ENCODE data around the gene TMED5. TPM values are rescaled to one million over a fixed set of nuclear protein-coding genes. Genes with fewer than 3 reads are reported as not detected.

TMED5 gene
- total RNA-seq, 1 donor: 82.5 TPM

GRCh38 chr1:93206567-93206954 lies 26.3 kb upstream of the TMED5 start:
- DNase-seq (ENCODE audit: low read depth): peak; percentile 9
- no peak for TF ChIP-seq CTCF (IDR thresholded peaks at IDR 0.05; ENCODE audit: insufficient read depth, low read depth, low read length)

DNA sequence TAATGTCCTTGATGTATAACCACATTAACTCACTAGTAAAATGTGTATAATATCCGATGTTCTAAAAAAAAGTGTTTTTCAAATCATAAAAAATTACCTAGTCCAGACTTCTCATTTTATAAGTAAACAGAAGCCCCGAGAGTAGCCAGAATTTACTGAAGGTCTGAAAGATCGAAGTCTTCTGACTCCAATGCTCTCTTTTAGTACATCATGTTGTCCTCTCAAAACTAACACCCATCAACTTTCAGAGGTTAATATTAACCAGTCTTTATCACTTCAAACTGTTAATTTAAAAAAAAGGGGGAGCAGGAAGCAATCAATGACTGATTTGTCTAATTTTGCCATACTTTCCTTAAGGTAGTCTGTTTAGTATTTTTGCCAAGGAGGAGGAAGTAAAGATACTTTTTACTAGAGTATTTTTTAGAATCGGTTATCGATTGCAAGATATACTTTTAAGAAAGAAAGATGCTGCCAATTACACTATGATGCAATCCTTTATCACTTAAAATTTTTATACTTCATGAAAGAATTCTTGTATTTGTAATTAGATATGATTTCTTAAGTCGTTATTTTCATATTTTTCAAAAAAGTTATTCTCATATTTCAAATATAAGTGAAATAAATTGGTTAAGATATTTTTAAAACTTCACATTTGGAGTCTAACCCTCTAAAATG lies 25.8 kb upstream of the TMED5 start:
- DNase-seq (ENCODE audit: low read depth): no peak
- H3K4me3 ChIP-seq (ENCODE audit: low read depth, low read length): no peak overlapping the region
- no peak for TF ChIP-seq CTCF (IDR thresholded peaks at IDR 0.05; ENCODE audit: insufficient read depth, low read depth, low read length)

More at GRCh38 chr1:93206567-93206954, 26.3 kb upstream of the TMED5 start:
- no peak overlapping the region for H3K4me3 ChIP-seq (ENCODE audit: low read depth, low read length)

DNA sequence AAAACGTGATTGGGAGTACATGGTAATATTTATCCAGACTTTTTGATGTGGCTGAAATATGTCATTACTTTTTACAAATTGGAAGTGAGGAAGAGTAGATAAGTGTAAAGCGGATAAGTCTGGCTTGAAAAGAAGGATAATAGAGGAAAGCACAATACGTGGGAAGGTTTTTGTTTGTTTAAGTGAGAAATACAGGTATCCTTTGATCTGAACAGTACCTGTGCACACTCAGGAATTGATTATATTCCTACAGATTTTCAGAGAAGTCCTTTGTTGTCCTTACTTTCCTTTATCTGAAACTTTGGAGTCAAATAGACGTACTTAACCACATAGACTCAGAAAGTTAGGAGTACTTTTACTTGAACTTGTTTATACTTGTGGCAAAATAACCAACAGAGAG lies 20.5 kb upstream of the TMED5 start:
- no peak for TF ChIP-seq CTCF (IDR thresholded peaks at IDR 0.05; ENCODE audit: insufficient read depth, low read depth, low read length)
- DNase-seq (ENCODE audit: low read depth): no peak

GRCh38 chr1:93200086-93200620 lies 19.9 kb upstream of the TMED5 start:
- no peak for DNase-seq (ENCODE audit: low read depth)
- no peak for TF ChIP-seq CTCF (IDR thresholded peaks at IDR 0.05; ENCODE audit: insufficient read depth, low read depth, low read length)
- no peak overlapping the region for H3K4me3 ChIP-seq (ENCODE audit: low read depth, low read length)

More for the DNA sequence above, 20.5 kb upstream of the TMED5 start:
- H3K4me3 ChIP-seq (ENCODE audit: low read depth, low read length): no peak overlapping the region

DNA sequence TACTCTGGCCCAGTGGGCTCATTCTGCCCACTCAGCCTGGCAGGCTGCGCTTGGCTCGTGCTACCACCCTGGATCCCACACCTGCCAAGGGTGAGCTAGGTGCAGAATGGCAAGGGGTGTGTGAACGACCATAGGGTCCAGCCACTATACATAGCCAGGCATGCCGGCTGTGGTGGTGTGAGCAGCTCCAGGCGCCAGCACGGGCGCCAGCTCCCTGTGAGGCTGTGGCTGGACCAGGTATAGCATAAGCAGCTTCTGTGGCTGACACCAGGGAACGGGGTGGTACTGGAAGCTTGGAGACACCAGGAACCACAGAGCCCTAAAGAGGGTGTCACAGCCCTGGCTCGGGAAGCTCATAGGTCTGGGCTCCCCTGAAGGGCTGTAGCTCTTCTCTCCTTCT lies 18.9 kb upstream of the TMED5 start:
- TF ChIP-seq CTCF (IDR thresholded peaks at IDR 0.05; ENCODE audit: insufficient read depth, low read depth, low read length): no peak
- no peak overlapping the region for H3K4me3 ChIP-seq (ENCODE audit: low read depth, low read length)
- DNase-seq (ENCODE audit: low read depth): no peak

DNA sequence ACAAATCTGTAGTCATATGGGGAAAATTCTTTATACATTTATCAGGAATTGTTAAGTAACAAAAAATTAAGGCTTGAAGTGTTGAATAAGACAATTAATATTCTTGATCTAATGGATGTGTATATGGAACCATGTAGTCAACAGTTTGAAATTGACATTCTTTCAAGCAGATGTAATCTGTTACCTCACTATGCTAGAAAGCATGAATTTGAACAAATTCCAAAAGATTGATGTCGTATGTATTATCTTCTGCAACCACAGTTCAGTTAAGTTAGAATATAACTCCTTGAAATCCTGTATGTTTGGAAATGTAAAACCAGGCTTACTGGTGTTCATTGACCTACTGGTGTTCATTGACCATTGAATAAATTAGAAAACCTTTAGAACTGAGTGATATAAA lies 16.4 kb upstream of the TMED5 start:
- H3K4me3 ChIP-seq (ENCODE audit: low read depth, low read length): no peak overlapping the region
- peak; percentile 18 for DNase-seq (ENCODE audit: low read depth)
- no peak for TF ChIP-seq CTCF (IDR thresholded peaks at IDR 0.05; ENCODE audit: insufficient read depth, low read depth, low read length)

Measured in fibroblast of villous mesenchyme (primary cell).